GM21381 (cell line): ENCODE results near the gene CORO6.

Experiments used
- ATAC-seq: cut with Tn5 transposase; IDR thresholded peaks from one replicate; pipeline ENCODE4 v1.9.1; 2021; ENCODE audit warnings: mild to moderate bottlenecking, moderate library complexity; ENCODE audit not compliant: unreplicated experiment

The CORO6 gene

GRCh38 chr17:29633886-29634285 is 11.2 kb upstream of the CORO6 start:
- no peak for ATAC-seq

- ATAC-seq = no peak
Measured at GRCh38 chr17:29630630-29631193, 8.0 kb upstream of the CORO6 start.

- no peak for ATAC-seq
Measured at GRCh38 chr17:29629839-29630238, 7.1 kb upstream of the CORO6 start.

GRCh38 chr17:29628644-29629043 is 5.9 kb upstream of the CORO6 start:
- ATAC-seq = no peak

- ATAC-seq = no peak
Measured at GRCh38 chr17:29627951-29628350, 5.2 kb upstream of the CORO6 start.

- ATAC-seq = no peak
Measured at GRCh38 chr17:29625037-29625750, 2.5 kb upstream of the CORO6 start.

- no peak for ATAC-seq
Measured at GRCh38 chr17:29624586-29624985, 1.9 kb upstream of the CORO6 start.

- ATAC-seq = no peak
Measured at GRCh38 chr17:29623283-29623647, 553 bp upstream of the CORO6 start.

GRCh38 chr17:29621751-29622194 is 939 bp downstream of the CORO6 start:
- no peak for ATAC-seq

- ATAC-seq = no peak
Measured at GRCh38 chr17:29620779-29621500, 1.8 kb downstream of the CORO6 start.

- ATAC-seq = no peak
Measured at GRCh38 chr17:29620271-29620670, 2.4 kb downstream of the CORO6 start.

- ATAC-seq = no peak
Measured at GRCh38 chr17:29619251-29619650, 3.5 kb downstream of the CORO6 start.

- ATAC-seq = no peak
Measured at GRCh38 chr17:29618272-29619065, 4.2 kb downstream of the CORO6 start.

GRCh38 chr17:29617481-29618271 is 5.0 kb downstream of the CORO6 start:
- ATAC-seq = no peak

GRCh38 chr17:29617125-29617480 is 5.6 kb downstream of the CORO6 start:
- ATAC-seq = no peak

GRCh38 chr17:29616300-29617048 is 6.2 kb downstream of the CORO6 start:
- ATAC-seq = no peak

- ATAC-seq = peak; percentile 49
Measured at GRCh38 chr17:29615492-29616299, 7.0 kb downstream of the CORO6 start.

GRCh38 chr17:29615048-29615385 is 7.7 kb downstream of the CORO6 start:
- ATAC-seq = no peak

- no peak for ATAC-seq
Measured at GRCh38 chr17:29614349-29615047, 8.2 kb downstream of the CORO6 start.
